IPS-18a (cell line): Measurements from ENCODE around the gene LRRC17.

Source experiments
- H3K27ac ChIP-seq: one replicate; pipeline ENCODE4 v1.5.1; 2013; ENCODE audit warnings: low read length
- H3K27me3 ChIP-seq: one replicate; pipeline ENCODE4 v1.6.1; 2013; ENCODE audit warnings: mild to moderate bottlenecking, low read length; ENCODE audit not compliant: control insufficient read depth, insufficient read depth
- H3K36me3 ChIP-seq: one replicate; pipeline ENCODE4 v1.6.1; 2013; ENCODE audit warnings: low read depth, low read length; ENCODE audit not compliant: control insufficient read depth
- H3K4me1 ChIP-seq: one replicate; pipeline ENCODE4 v1.6.1; 2013; ENCODE audit warnings: low read depth, low read length; ENCODE audit not compliant: control insufficient read depth
- H3K4me3 ChIP-seq: one replicate; pipeline ENCODE4 v1.5.1; 2013; ENCODE audit warnings: low read length
- H3K9ac ChIP-seq: one replicate; pipeline ENCODE4 v1.6.1; 2013; ENCODE audit warnings: mild to moderate bottlenecking, low read length, moderate library complexity
- H3K9me3 ChIP-seq: one replicate; pipeline ENCODE4 v1.6.1; 2013; ENCODE audit warnings: low read depth, low read length; ENCODE audit not compliant: control insufficient read depth

LRRC17 gene

DNA sequence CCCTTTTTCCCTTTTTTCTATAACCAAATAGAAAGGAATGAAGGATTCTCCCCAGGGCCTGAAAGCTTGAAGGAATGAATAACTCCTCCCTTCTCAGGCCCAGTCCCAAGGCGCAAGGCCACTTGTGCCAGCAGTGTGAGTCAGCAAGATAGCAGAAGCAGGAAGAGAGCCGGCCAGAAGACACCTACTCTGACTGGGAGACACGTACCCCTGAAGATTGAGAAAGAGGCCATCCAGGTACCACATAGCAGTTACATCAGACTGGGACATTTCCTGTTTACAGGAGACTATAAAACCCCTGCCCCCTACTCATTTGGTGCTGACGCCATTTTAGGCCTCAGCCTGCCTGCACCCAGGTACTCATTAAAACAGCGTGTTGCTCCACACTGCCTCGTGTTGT lies 65.5 kb downstream of the LRRC17 start:
- H3K4me3 ChIP-seq, result no peak overlapping the region
- H3K27me3 ChIP-seq, result no peaks in the 10 kb centered on the region
- H3K4me1 ChIP-seq, result no peaks in the 10 kb centered on the region
- no peaks in the 10 kb centered on the region for H3K36me3 ChIP-seq
- H3K27ac ChIP-seq, result no peak overlapping the region
- H3K9ac ChIP-seq, result no peak overlapping the region
- no peaks in the 10 kb centered on the region for H3K9me3 ChIP-seq

DNA sequence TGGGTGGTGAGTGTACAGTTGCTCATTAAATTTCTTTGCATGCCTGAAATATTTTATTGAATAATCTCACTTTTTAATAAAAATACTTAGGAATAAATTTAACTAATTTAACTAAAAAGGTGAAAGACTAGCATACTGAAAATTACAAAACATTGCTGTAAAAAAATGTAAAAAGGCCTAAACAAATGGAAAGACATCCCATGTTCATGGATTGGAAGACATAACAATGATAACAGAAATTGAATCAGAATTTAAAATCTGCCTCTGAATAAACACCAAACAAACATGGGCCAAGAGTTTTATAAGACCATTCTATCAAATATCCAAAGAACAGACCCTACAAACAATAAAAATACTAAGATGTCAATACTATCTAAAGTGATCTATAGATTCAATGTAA lies 66.9 kb downstream of the LRRC17 start:
- H3K36me3 ChIP-seq, result no peaks in the 10 kb centered on the region
- no peaks in the 10 kb centered on the region for H3K9me3 ChIP-seq
- no peaks in the 10 kb centered on the region for H3K4me1 ChIP-seq
- no peak overlapping the region for H3K27ac ChIP-seq
- no peaks in the 10 kb centered on the region for H3K27me3 ChIP-seq
- H3K9ac ChIP-seq, result no peak overlapping the region
- no peak overlapping the region for H3K4me3 ChIP-seq

DNA sequence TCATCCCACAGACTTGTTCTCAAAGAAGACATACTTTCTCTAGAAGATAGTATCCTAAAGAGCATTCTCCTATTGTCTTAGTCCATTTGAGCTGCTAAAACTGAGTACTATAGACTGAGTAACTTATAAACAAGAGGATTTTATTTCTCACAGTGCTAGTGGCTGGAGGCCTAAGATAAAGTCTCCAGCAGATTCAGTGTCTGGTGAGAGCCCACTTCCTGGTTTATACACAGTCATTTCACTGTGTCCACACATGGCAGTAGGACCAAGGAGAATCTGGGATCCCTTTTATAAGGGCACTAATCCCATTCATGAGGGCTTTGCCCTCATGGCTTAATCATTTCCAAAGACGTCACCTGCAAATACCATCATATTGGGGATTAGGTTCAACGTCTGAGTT lies 68.7 kb downstream of the LRRC17 start:
- Histone ChIP-seq H3K4me1 (no peaks in the 10 kb centered on the region), H3K9ac (no peak overlapping the region), H3K9me3 (no peaks in the 10 kb centered on the region), H3K27me3 (no peaks in the 10 kb centered on the region), H3K36me3 (no peaks in the 10 kb centered on the region), H3K27ac (no peak overlapping the region), H3K4me3 (no peak overlapping the region)

DNA sequence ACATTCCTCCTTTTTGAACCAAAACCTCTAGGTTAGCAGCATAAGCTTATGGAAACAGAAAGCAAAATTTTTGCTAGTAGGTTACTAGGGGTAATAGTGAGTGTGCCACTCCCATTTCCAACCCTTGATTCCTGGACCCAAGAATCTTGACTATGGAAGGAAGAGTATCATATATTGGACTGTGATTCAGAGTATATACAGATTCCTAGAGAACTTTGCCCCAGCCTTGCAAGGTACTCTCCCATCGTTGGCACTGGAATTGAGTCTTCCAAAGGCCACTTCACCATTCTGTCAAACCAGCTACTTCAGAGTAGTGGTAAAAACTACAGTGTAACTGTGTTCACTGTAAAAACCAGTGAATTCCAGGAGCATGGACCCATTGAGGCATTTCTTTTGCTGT lies 69.4 kb downstream of the LRRC17 start:
- no peak overlapping the region for H3K9ac ChIP-seq
- H3K27ac ChIP-seq, result no peak overlapping the region
- H3K27me3 ChIP-seq, result no peaks in the 10 kb centered on the region
- no peaks in the 10 kb centered on the region for H3K9me3 ChIP-seq
- H3K4me3 ChIP-seq, result no peak overlapping the region
- no peaks in the 10 kb centered on the region for H3K4me1 ChIP-seq
- H3K36me3 ChIP-seq, result no peaks in the 10 kb centered on the region

DNA sequence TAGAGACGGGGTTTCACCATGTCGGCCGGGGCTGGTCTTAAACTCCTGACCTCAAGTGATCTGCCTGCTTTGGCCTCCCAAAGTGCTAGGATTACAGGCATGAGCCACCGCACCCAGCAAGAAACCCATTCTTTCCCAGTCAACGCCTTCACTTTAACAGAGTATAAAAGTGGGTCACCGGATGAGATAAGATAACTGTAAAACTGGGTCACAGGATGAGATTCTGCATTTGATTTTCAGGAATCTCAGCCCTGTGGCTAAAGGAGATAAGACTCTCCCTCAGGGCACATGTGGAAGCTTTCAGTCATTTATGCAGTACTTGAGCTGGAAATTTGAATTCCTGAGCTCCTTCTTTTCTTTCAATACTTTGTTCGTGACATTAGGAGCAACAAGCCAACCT lies 70.8 kb downstream of the LRRC17 start:
- Histone ChIP-seq H3K9ac (no peak overlapping the region), H3K27me3 (no peaks in the 10 kb centered on the region), H3K9me3 (no peaks in the 10 kb centered on the region), H3K27ac (no peak overlapping the region), H3K4me1 (no peaks in the 10 kb centered on the region), H3K4me3 (no peak overlapping the region), H3K36me3 (no peaks in the 10 kb centered on the region)

DNA sequence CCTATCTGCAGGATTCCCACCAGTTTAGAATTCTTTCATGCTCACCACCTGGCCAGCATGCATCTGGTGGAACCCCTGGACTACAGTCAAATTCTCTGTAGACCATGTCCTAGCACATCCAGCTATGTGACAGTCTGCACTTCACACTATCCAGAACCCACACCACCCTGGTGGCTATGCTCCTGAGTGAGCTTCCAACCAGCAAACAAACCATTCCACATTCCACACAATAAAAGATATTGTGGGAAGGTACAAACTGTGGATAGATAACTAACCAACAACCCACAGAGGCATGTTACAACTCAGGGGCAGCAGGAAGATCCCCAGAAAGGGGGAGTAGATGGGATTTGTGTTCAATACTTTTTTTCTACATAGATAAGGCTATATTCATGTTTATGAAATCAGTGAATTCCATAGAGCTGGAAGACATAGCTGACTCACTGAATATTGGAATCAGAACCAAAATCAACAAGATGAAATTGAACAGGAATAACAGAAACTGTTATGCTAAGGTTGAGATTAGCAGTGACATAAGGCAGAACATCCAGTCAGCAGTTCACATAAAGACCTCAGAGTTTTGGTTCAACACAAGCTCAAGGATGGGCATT lies 72.5 kb downstream of the LRRC17 start:
- no peak overlapping the region for H3K27ac ChIP-seq
- H3K9ac ChIP-seq, result no peak overlapping the region
- H3K27me3 ChIP-seq, result no peaks in the 10 kb centered on the region
- no peaks in the 10 kb centered on the region for H3K9me3 ChIP-seq
- no peaks in the 10 kb centered on the region for H3K4me1 ChIP-seq
- no peak overlapping the region for H3K4me3 ChIP-seq
- H3K36me3 ChIP-seq, result no peaks in the 10 kb centered on the region

DNA sequence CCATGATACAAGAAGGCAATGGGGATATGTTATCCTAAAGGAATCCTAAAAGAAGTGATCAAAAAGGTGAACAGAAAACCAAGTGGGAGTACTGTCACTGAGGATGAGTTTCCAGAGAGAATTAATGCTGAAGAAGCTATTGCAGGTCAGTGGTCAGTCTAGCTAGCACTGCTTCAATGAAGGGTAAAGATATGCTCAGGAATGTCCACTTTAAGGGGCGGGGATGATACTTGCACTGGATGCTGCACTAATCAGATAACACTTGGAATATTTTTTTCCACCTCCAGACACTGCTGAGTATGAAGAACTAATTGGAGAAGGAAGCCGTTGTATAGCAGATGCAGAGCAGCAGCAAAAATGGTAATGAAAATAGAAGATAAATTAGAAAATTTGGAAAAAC lies 75.3 kb downstream of the LRRC17 start:
- Histone ChIP-seq H3K4me1 (no peaks in the 10 kb centered on the region), H3K9ac (no peak overlapping the region), H3K27me3 (no peaks in the 10 kb centered on the region), H3K4me3 (no peak overlapping the region), H3K9me3 (no peaks in the 10 kb centered on the region), H3K27ac (no peak overlapping the region), H3K36me3 (no peaks in the 10 kb centered on the region)

DNA sequence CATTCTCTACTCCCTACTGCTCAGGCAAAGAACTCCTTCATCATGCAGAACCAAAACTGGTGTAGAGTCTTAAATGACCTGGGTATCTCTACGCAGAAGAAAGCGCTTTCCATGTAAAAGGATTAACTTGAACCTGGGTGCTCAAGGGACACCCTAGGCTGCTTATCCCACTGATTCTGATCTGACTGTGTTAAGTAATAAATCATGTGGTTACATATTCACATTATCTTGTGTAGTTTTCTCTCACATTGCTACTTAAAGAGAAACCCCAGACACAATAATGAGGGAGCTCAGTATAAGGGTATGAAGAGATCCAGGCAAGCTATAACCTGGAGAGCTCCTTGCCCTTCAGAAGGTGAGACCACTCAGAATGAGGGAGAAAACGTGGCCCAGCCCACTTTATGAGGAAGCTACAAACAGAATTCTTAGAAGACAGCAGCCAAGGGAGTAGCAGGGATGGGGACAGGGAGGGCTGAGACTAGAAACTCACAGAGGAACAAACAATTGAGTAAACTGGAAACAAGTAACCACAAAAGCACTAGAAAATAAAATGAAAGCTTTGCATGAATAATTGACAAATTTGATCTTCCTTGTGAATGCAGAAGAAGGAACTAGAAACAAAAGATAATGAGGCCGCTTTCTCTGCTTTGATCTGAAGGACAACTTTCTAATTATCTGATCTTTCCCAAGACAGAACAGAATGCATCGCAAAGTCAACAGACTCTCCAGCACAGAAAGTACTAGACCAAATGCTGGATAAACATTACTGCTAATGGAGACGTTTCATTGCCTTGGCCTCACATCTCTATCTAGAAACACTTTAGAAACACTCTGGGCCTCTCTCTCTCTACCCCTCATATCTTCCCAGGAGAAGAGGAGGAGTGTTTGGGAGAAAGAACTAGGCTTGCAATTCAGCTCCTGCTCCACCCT lies 76.1 kb downstream of the LRRC17 start:
- no peaks in the 10 kb centered on the region for H3K36me3 ChIP-seq
- H3K9me3 ChIP-seq, result no peaks in the 10 kb centered on the region
- H3K27ac ChIP-seq, result no peak overlapping the region
- H3K4me3 ChIP-seq, result no peak overlapping the region
- no peaks in the 10 kb centered on the region for H3K4me1 ChIP-seq
- H3K9ac ChIP-seq, result no peak overlapping the region
- no peaks in the 10 kb centered on the region for H3K27me3 ChIP-seq

DNA sequence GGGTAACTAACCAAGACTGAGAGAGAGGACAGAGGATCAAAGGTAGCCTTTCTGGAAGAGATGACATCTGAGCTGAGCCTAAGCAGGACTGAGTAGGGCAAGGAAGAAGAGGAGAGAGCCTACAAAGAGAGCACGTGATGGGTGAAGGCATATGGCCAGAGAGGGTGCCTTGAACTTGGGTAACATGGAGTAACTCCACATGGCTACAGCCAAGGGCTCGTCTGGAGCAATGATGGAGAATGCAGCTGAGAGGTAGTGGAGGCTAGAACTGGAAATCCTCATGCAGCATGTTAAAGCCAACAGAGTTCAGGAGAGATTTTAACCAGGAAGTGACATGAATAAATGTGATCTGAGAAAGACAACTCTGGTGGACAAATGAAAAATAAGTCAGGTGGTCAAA lies 77.8 kb downstream of the LRRC17 start:
- no peak overlapping the region for H3K27ac ChIP-seq

DNA sequence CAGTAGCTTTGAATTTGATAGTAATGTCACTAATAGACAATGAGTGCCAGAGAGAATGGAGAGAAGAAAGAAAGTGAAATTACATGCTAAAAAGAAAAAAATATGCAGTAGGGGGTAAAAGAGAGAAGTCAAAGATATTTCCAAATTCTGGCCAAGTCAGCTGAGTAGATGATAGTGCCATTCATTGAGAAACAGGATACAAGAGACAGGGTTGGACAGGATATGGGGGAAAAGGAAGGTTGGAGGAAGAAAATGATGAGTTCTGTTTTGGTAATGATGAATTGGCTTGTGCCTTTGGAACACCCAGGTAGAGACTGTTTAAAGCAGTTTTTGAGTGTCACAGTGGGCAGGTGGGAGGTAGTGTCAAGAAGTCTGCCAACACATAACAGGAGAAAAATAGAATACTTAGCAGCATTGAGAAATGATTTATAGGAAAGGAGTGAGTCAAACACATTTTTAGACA lies 78.3 kb downstream of the LRRC17 start:
- no peaks in the 10 kb centered on the region for H3K4me1 ChIP-seq
- no peaks in the 10 kb centered on the region for H3K27me3 ChIP-seq
- peaks cover 4% of the 10 kb centered on the region for H3K9me3 ChIP-seq
- H3K27ac ChIP-seq, result no peak overlapping the region
- H3K4me3 ChIP-seq, result no peak overlapping the region
- no peaks in the 10 kb centered on the region for H3K36me3 ChIP-seq
- H3K9ac ChIP-seq, result no peak overlapping the region

More for the DNA sequence above, 77.8 kb downstream of the LRRC17 start:
- no peaks in the 10 kb centered on the region for H3K36me3 ChIP-seq
- H3K9me3 ChIP-seq, result peaks cover 4% of the 10 kb centered on the region
- no peak overlapping the region for H3K4me3 ChIP-seq
- no peak overlapping the region for H3K9ac ChIP-seq
- no peaks in the 10 kb centered on the region for H3K27me3 ChIP-seq
- no peaks in the 10 kb centered on the region for H3K4me1 ChIP-seq

DNA sequence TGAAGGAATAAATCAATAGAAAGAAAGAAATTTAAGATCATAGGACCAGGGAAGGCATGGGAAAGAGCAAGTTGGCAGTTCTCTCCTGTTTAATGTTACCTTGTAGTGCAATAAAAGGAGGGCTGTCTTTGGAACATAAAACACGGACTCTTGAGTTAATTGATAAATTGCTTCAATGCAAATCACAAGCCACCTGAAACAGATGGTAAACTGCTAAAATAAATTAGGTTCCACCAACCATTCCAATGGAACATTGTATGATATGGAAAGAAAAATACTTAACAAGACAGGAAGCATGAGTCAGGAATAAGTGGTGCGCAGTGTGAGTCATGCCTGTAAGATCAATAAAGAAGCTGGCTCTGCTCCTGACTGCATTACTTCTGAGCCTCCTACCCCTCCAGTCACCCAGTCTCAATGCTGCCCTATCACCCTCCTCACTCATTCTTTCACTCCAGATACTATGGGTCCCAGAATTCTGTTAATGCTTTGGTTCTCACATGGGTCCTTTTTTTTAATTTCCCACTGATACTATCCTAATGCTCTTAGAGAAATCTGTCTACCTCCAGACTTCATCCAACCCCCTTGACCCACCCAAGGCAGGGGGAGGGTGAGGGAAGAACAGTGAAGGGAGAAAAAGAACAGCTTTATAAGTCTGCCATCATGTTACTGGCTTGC lies 78.9 kb downstream of the LRRC17 start:
- Histone ChIP-seq H3K27ac (no peak overlapping the region), H3K4me3 (no peak overlapping the region), H3K9me3 (peaks cover 4% of the 10 kb centered on the region), H3K36me3 (no peaks in the 10 kb centered on the region), H3K4me1 (no peaks in the 10 kb centered on the region), H3K9ac (no peak overlapping the region), H3K27me3 (no peaks in the 10 kb centered on the region)
